Measurements from ENCODE around the gene ZFP91.

ZFP91 gene

GRCh38 chr11:58577555-58578135, 1.2 kb upstream of the ZFP91 start:
- Mint-ChIP-seq H3K9me3 (no peaks in the 10 kb centered on the region), H3K27ac (peak overlapping the region; percentile 100), H3K36me3 (peaks cover 21% of the 10 kb centered on the region), H3K4me3 (peak overlapping the region; percentile 100), H3K27me3 (no peaks in the 10 kb centered on the region), H3K4me1 (peaks cover 65% of the 10 kb centered on the region)

GRCh38 chr11:58578136-58578634, 678 bp upstream of the ZFP91 start:
- peak overlapping the region; percentile 100 for H3K4me3 Mint-ChIP-seq
- peaks cover 21% of the 10 kb centered on the region for H3K36me3 Mint-ChIP-seq
- peak overlapping the region; percentile 100 for H3K27ac Mint-ChIP-seq
- no peaks in the 10 kb centered on the region for H3K9me3 Mint-ChIP-seq
- no peaks in the 10 kb centered on the region for H3K27me3 Mint-ChIP-seq
- peaks cover 69% of the 10 kb centered on the region for H3K4me1 Mint-ChIP-seq

- H3K36me3 Mint-ChIP-seq, result peaks cover 17% of the 10 kb centered on the region
- peak overlapping the region; percentile 100 for H3K4me3 Mint-ChIP-seq
- peak overlapping the region; percentile 100 for H3K27ac Mint-ChIP-seq
Measured at GRCh38 chr11:58579192-58580129, 598 bp downstream of the ZFP91 start.

GRCh38 chr11:58580311-58580710, 1.4 kb downstream of the ZFP91 start:
- H3K36me3 Mint-ChIP-seq, result peaks cover 12% of the 10 kb centered on the region
- peak overlapping the region; percentile 98 for H3K27ac Mint-ChIP-seq
- H3K4me1 Mint-ChIP-seq, result peaks cover 66% of the 10 kb centered on the region
- no peaks in the 10 kb centered on the region for H3K9me3 Mint-ChIP-seq
- no peaks in the 10 kb centered on the region for H3K27me3 Mint-ChIP-seq
- peak overlapping the region; percentile 100 for H3K4me3 Mint-ChIP-seq

More at GRCh38 chr11:58579192-58580129, 598 bp downstream of the ZFP91 start:
- H3K27me3 Mint-ChIP-seq, result no peaks in the 10 kb centered on the region
- H3K4me1 Mint-ChIP-seq, result peaks cover 68% of the 10 kb centered on the region
- no peaks in the 10 kb centered on the region for H3K9me3 Mint-ChIP-seq

GRCh38 chr11:58582437-58582836, 3.6 kb downstream of the ZFP91 start:
- no peaks in the 10 kb centered on the region for H3K27me3 Mint-ChIP-seq
- peak overlapping the region; percentile 51 for H3K27ac Mint-ChIP-seq
- peaks cover 65% of the 10 kb centered on the region for H3K4me1 Mint-ChIP-seq
- peaks cover 16% of the 10 kb centered on the region for H3K36me3 Mint-ChIP-seq
- peak overlapping the region; percentile 44 for H3K4me3 Mint-ChIP-seq
- no peaks in the 10 kb centered on the region for H3K9me3 Mint-ChIP-seq

GRCh38 chr11:58586998-58587397, 8.1 kb downstream of the ZFP91 start:
- H3K27ac Mint-ChIP-seq, result peak overlapping the region; percentile 23

GRCh38 chr11:58591659-58592058, 12.8 kb downstream of the ZFP91 start:
- Mint-ChIP-seq H3K36me3 (peaks cover 32% of the 10 kb centered on the region), H3K27me3 (no peaks in the 10 kb centered on the region), H3K9me3 (no peaks in the 10 kb centered on the region), H3K4me1 (peaks cover 96% of the 10 kb centered on the region), H3K4me3 (no peak overlapping the region), H3K27ac (peak overlapping the region; percentile 67)

More at GRCh38 chr11:58586998-58587397, 8.1 kb downstream of the ZFP91 start:
- Mint-ChIP-seq H3K4me3 (no peak overlapping the region), H3K4me1 (peaks cover 90% of the 10 kb centered on the region), H3K36me3 (peaks cover 23% of the 10 kb centered on the region), H3K9me3 (no peaks in the 10 kb centered on the region), H3K27me3 (no peaks in the 10 kb centered on the region)

- H3K27ac Mint-ChIP-seq, result peak overlapping the region; percentile 83
- no peaks in the 10 kb centered on the region for H3K9me3 Mint-ChIP-seq
- no peaks in the 10 kb centered on the region for H3K27me3 Mint-ChIP-seq
- H3K4me1 Mint-ChIP-seq, result peaks cover 96% of the 10 kb centered on the region
- H3K36me3 Mint-ChIP-seq, result peaks cover 30% of the 10 kb centered on the region
- peak overlapping the region; percentile 47 for H3K4me3 Mint-ChIP-seq
Measured at GRCh38 chr11:58592760-58593472, 14.1 kb downstream of the ZFP91 start.

- peaks cover 29% of the 10 kb centered on the region for H3K36me3 Mint-ChIP-seq
- H3K27me3 Mint-ChIP-seq, result no peaks in the 10 kb centered on the region
- H3K27ac Mint-ChIP-seq, result no peak overlapping the region
- H3K4me3 Mint-ChIP-seq, result no peak overlapping the region
- peaks cover 97% of the 10 kb centered on the region for H3K4me1 Mint-ChIP-seq
- H3K9me3 Mint-ChIP-seq, result no peaks in the 10 kb centered on the region
Measured at GRCh38 chr11:58594826-58595225, 16.0 kb downstream of the ZFP91 start.

- peaks cover 94% of the 10 kb centered on the region for H3K4me1 Mint-ChIP-seq
- H3K27me3 Mint-ChIP-seq, result no peaks in the 10 kb centered on the region
- H3K4me3 Mint-ChIP-seq, result peak overlapping the region; percentile 28
- peak overlapping the region; percentile 93 for H3K27ac Mint-ChIP-seq
- peaks cover 28% of the 10 kb centered on the region for H3K36me3 Mint-ChIP-seq
- no peaks in the 10 kb centered on the region for H3K9me3 Mint-ChIP-seq
Measured at GRCh38 chr11:58596621-58597020, 17.8 kb downstream of the ZFP91 start.

GRCh38 chr11:58597486-58598144, 18.8 kb downstream of the ZFP91 start:
- Mint-ChIP-seq H3K4me3 (peak overlapping the region; percentile 66), H3K27me3 (no peaks in the 10 kb centered on the region), H3K36me3 (peaks cover 26% of the 10 kb centered on the region), H3K4me1 (peaks cover 97% of the 10 kb centered on the region), H3K9me3 (no peaks in the 10 kb centered on the region), H3K27ac (peak overlapping the region; percentile 93)

- Mint-ChIP-seq H3K4me3 (no peak overlapping the region), H3K36me3 (peaks cover 27% of the 10 kb centered on the region), H3K27me3 (no peaks in the 10 kb centered on the region), H3K4me1 (peaks cover 98% of the 10 kb centered on the region), H3K9me3 (no peaks in the 10 kb centered on the region), H3K27ac (no peak overlapping the region)
Measured at GRCh38 chr11:58600510-58600909, 21.6 kb downstream of the ZFP91 start.

- peak overlapping the region; percentile 4 for H3K27ac Mint-ChIP-seq
- peak overlapping the region; percentile 8 for H3K4me3 Mint-ChIP-seq
- H3K27me3 Mint-ChIP-seq, result no peaks in the 10 kb centered on the region
- peaks cover 80% of the 10 kb centered on the region for H3K4me1 Mint-ChIP-seq
- no peaks in the 10 kb centered on the region for H3K9me3 Mint-ChIP-seq
- H3K36me3 Mint-ChIP-seq, result peaks cover 26% of the 10 kb centered on the region
Measured at GRCh38 chr11:58606930-58607714, 28.3 kb downstream of the ZFP91 start.

GRCh38 chr11:58608331-58608730, 29.5 kb downstream of the ZFP91 start:
- peaks cover 69% of the 10 kb centered on the region for H3K4me1 Mint-ChIP-seq

More at GRCh38 chr11:58608331-58608730, 29.5 kb downstream of the ZFP91 start:
- no peak overlapping the region for H3K27ac Mint-ChIP-seq
- H3K27me3 Mint-ChIP-seq, result no peaks in the 10 kb centered on the region
- H3K36me3 Mint-ChIP-seq, result peaks cover 24% of the 10 kb centered on the region
- no peaks in the 10 kb centered on the region for H3K9me3 Mint-ChIP-seq
- H3K4me3 Mint-ChIP-seq, result no peak overlapping the region

Data from activated naive CD4-positive, alpha-beta T cell treated with anti-CD3 and anti-CD28 coated beads, Interleukin-2, amount 50 U/mL, for 24 hours (primary cell).